OCI-LY7 (cell line): ENCODE data around the gene DMRTB1.

Experiments
- CTCF ChIP-seq: fragments of 200-600 bp; sonication (generic); conservative IDR thresholded peaks from 2 replicates; pipeline ENCODE4 v1.5.1; 2014; ENCODE audit warnings: mild to moderate bottlenecking, antibody characterized with exemption, low read length, moderate library complexity, mixed read lengths
- EZH2phosphoT487 ChIP-seq: fragments of 200-600 bp; sonication (generic); IDR thresholded peaks from 2 replicates; pipeline ENCODE4 v1.6.1; 2018; ENCODE audit warnings: low read depth, borderline replicate concordance, mild to moderate bottlenecking, mixed run types, antibody characterized with exemption, low read length, moderate library complexity, mixed read lengths

- TF ChIP-seq CTCF: no peak
- no peak for TF ChIP-seq EZH2phosphoT487
Observed at GRCh38 chr1:53514436-53514835, 55.2 kb downstream of the DMRTB1 start.
